GM18858 (cell line): ENCODE measurements around the gene RBP5.

Source experiments
- ATAC-seq: cut with Tn5 transposase; IDR thresholded peaks from one replicate; pipeline ENCODE4 v1.9.1; 2021; ENCODE audit not compliant: unreplicated experiment

The RBP5 gene

DNA sequence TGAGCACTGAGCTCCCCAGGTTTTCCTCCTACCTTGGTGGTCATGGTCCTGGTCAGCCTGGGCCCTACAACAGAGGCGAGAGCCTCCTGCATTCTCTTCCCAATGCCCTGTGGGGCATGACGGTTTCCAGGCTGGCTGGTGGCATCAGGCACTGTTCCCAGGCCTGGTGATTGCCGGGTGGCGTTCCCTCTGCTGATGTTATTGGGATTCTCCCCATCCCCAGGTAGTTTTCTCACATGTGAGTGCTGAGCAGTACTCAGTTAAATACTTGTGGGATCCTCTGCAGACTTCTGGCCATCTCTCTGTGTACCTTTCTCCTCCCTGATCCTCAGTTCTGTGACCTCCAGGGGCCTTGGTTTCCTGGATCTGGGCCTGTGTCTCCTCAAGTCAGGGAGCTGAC, 52.2 kb downstream of the RBP5 start:
- ATAC-seq: no peak

DNA sequence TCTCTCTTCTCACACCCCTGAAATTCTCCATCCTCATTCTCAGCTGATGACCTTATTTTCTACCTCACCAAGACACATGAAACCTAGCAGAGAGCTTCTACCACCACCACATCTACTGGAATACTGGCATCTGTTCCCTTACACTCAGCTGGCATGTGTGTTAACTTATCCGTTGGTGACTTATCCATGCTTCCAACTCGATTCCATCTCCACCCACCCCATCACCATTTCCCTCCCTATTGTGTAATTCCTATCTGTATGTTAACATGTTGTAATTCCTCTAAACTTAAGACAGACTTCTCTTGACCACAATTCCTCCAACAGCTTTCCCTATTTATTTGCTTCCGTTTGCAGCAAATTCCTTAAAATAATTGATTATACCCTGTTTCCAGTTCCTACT, 52.8 kb downstream of the RBP5 start:
- no peak for ATAC-seq

DNA sequence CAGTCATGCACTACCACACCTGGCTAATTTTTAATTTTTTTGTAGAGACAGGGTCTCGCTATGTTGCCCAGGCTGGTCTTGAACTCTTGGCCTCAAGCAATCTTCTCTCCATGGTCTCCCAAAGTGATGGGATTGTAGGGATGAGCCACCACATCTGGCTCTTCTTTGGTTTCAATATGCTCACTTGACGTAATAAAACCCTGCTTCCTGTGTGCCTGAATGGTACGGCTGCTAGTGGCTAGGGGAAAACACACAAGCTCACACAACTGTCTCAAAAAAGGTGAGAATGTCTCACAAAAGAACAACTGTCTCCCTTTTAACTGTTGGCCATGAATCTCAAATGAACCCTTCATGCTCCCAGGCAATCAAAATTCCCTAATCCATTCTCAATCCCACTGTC, 53.2 kb downstream of the RBP5 start:
- no peak for ATAC-seq

DNA sequence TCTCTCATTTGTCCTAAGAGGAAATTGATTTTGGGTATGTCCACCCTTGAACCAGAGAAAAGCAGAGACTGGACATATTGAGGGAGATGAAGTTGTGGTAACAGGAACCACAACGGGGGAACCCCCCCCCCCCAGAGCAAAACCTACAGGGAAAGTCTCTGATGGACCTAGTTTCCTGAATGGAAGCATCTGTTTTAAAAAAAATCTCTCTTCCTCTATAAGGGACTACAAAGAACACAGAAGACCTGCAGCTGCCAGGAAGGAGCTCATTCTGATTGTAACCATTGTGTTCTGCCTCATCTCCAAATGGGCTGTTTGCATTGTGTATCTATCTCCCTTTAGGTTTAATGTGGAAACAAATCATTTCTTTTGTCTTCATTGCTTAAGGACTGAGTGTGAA, 54.7 kb downstream of the RBP5 start:
- ATAC-seq: no peak
